Measurements from ENCODE around the gene FLRT3.

FLRT3 gene

GRCh38 chr20:14313341-14314020 lies 23.9 kb downstream of the FLRT3 start:
- no peak for DNase-seq

- no peak for DNase-seq
Measured at GRCh38 chr20:14312001-14312400, 25.4 kb downstream of the FLRT3 start.

GRCh38 chr20:14310977-14311627 lies 26.3 kb downstream of the FLRT3 start:
- DNase-seq: no peak

DNA sequence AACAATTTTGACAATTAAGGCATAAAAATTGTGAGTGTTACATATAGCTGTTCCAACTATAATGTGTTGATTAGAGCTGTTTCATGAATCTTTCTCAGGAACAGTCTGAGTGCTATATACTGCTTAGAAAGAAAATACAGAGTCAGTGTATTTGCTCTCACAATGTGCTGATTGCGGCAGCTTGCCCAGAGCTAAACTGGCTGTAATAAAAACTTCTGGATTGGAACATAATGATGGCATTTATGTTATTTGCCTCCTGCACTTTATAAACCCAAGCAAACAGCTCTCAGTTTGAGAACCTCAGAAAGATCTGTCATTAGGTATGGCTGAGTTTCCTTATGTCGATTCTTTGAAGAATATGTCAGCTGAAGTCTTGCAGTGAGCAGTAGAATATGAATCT lies 29.5 kb downstream of the FLRT3 start:
- no peak for DNase-seq

GRCh38 chr20:14304472-14304871 lies 32.9 kb downstream of the FLRT3 start:
- no peak for DNase-seq

DNA sequence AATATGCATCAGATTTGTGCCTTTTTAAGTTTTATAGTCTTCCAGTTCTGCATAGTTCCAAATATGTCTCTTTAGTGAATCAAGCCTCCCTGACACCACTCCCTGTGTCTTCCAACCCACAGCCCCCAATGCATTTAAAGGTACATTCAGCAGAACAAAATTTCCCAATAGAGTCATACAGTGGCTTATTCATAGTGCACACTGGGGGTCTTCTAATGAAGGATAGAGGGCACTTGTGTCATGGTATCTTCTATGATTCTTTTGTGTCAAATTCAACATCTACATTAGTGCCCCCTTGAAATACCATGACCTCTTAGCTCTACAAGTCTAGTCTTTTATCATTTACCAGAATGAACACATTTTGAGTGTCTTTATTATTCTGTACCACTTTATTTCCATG lies 33.8 kb downstream of the FLRT3 start:
- no peak for DNase-seq

GRCh38 chr20:14303106-14303505 lies 34.3 kb downstream of the FLRT3 start:
- DNase-seq: no peak

DNA sequence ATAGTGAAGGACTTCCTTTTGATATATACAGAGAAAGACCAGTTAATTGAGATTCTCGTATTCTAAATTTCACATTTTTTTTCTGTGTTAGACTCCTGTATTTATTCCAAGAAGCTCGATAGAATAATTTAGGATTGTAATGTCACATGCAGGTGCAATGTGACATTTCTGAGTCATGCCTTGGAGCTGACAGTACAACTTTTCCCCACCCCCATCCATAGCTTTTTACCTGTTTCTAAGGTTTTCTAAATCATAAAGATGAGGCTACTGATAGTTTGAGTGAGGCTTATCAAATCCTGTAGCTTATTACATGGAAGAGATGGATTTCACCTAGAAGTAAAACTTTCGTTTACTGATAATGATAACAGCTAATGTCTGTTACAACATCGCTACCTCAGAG lies 37.6 kb downstream of the FLRT3 start:
- DNase-seq: no peak

- no peak for DNase-seq
Measured at GRCh38 chr20:14295770-14296309, 41.6 kb downstream of the FLRT3 start.

- DNase-seq: no peak
Measured at GRCh38 chr20:14295238-14295637, 42.2 kb downstream of the FLRT3 start.

DNA sequence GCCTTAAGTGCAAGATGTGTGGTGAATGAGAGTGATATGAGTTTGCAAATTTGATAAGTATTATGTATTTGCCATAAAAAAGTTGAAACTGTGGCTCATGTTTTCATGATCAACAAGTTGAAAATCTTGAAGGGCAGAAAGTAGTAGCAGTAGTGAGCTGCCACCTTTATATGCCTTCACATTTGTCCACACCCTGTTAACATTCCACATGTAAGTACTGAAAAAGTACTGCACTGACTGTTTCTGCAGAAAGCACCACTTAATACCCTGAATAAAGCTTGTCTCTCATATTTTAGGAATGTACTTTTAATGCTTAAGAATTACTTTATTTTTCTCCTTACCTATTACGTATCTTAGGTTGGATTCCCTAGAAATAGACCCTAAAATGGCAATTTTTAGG lies 45.9 kb downstream of the FLRT3 start:
- no peak for DNase-seq

GRCh38 chr20:14288341-14289330 lies 48.8 kb downstream of the FLRT3 start:
- DNase-seq: no peak

DNA sequence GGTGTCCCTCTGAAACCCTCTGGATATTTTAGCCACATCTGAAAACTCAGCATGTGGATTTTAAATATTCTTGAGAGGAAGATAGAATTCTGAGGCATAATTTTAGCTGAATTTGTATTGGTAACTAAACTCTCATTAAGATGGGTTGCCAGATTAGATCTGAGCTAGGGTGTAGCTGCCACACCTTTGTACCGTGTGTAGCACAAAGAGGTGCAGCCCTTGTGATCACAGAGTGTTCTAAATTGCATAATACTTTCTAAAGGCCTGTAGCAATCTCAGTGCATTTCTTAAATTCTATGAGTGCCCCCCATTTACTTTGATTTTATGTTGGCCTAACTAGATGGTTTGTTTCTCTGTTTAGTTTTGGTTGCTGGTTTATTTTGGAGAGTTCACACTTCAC lies 53.0 kb downstream of the FLRT3 start:
- DNase-seq: no peak

GRCh38 chr20:14282140-14282539 lies 55.3 kb downstream of the FLRT3 start:
- no peak for DNase-seq

Measured in stimulated activated CD4-positive, alpha-beta T cell treated with anti-CD3 and anti-CD28 coated beads, Interleukin-1b, Interleukin-23, amount 100 ng/mL, for 48 hours (primary cell).